Stimulated activated CD4-positive, alpha-beta T cell treated with anti-CD3 and anti-CD28 coated beads, Interleukin-1b, Interleukin-23, amount 100 ng/mL, for 1 hour (primary cell): ENCODE measurements around the gene SAFB2.

ENCODE experiments used
- DNase-seq, 2 donors: peaks; one replicate each; pipeline ENCODE4 v3.0.0-alpha.2; 2020; ENCODE audit warnings: low read depth in 2 of 2

The SAFB2 gene

GRCh38 chr19:5542665-5543064 lies 79.9 kb downstream of the SAFB2 start:
- no peak for DNase-seq

- DNase-seq: no peak
Measured at GRCh38 chr19:5541456-5541855, 81.1 kb downstream of the SAFB2 start.

GRCh38 chr19:5540208-5540607 lies 82.4 kb downstream of the SAFB2 start:
- DNase-seq: no peak

- DNase-seq: no peak
Measured at GRCh38 chr19:5537870-5538269, 84.7 kb downstream of the SAFB2 start.
